ENCODE data around the gene DENND1B. TPM values are rescaled to one million over a fixed set of nuclear protein-coding genes. Genes with fewer than 3 reads are reported as not detected.

DENND1B gene
- total RNA-seq, 4 donors from 2014 or later, result 3.3 to 21.7 (median 8.9) TPM

- Histone ChIP-seq H3K27ac (no peak overlapping the region), H3K4me1 (no peaks in the 10 kb centered on the region), H3K4me3 (no peak overlapping the region), H3K9me3 (no peaks in the 10 kb centered on the region), H3K27me3 (no peaks in the 10 kb centered on the region), H3K36me3 (no peaks in the 10 kb centered on the region)
- DNase-seq (no peak), ATAC-seq (no peak)
- in situ Hi-C loops (cut with MboI; ENCODE audit: low sequenced_read_pairs in 4 of 4) (no loop called here), intact Hi-C loops (cut with DNase I; ENCODE audit: low total_unique reads) (no loop called here)
- TF ChIP-seq POLR2A (IDR thresholded peaks at IDR 0.05) (no peak), CTCF (IDR thresholded peaks at IDR 0.05 in 4 of 5, conservative IDR thresholded peaks at IDR 0.05 in 1 of 5) (no peak)
Measured at GRCh38 chr1:197604302-197604701, 171.0 kb downstream of the DENND1B start.

GRCh38 chr1:197600751-197601150 is 174.5 kb downstream of the DENND1B start:
- TF ChIP-seq CTCF (IDR thresholded peaks at IDR 0.05 in 4 of 5, conservative IDR thresholded peaks at IDR 0.05 in 1 of 5) (no peak), POLR2A (IDR thresholded peaks at IDR 0.05) (no peak)
- Histone ChIP-seq H3K9me3 (no peaks in the 10 kb centered on the region), H3K27ac (no peak overlapping the region), H3K4me3 (no peak overlapping the region), H3K36me3 (no peaks in the 10 kb centered on the region), H3K4me1 (no peaks in the 10 kb centered on the region), H3K27me3 (no peaks in the 10 kb centered on the region)
- ATAC-seq (no peak), DNase-seq (no peak)
- intact Hi-C loops (cut with DNase I; ENCODE audit: low total_unique reads), result no loop called here
- in situ Hi-C loops (cut with MboI; ENCODE audit: low sequenced_read_pairs in 4 of 4), result no loop called here

GRCh38 chr1:197599789-197600188 is 175.5 kb downstream of the DENND1B start:
- no peak overlapping the region for H3K27ac ChIP-seq
- ATAC-seq (no peak), DNase-seq (no peak)
- in situ Hi-C loops (cut with MboI; ENCODE audit: low sequenced_read_pairs in 4 of 4), result no loop called here
- H3K27me3 ChIP-seq, result no peaks in the 10 kb centered on the region
- no peak for TF ChIP-seq POLR2A (IDR thresholded peaks at IDR 0.05)
- TF ChIP-seq CTCF (IDR thresholded peaks at IDR 0.05 in 4 of 5, conservative IDR thresholded peaks at IDR 0.05 in 1 of 5), result no peak
- H3K4me3 ChIP-seq, result no peak overlapping the region
- no peaks in the 10 kb centered on the region for H3K4me1 ChIP-seq
- no peaks in the 10 kb centered on the region for H3K36me3 ChIP-seq
- H3K9me3 ChIP-seq, result no peaks in the 10 kb centered on the region
- intact Hi-C loops (cut with DNase I; ENCODE audit: low total_unique reads), result no loop called here

GRCh38 chr1:197598935-197599334 is 176.3 kb downstream of the DENND1B start:
- Histone ChIP-seq H3K9me3 (no peaks in the 10 kb centered on the region), H3K27me3 (no peaks in the 10 kb centered on the region)
- in situ Hi-C loops (cut with MboI; ENCODE audit: low sequenced_read_pairs in 4 of 4), result no loop called here

More at GRCh38 chr1:197598935-197599334, 176.3 kb downstream of the DENND1B start:
- intact Hi-C loops (cut with DNase I; ENCODE audit: low total_unique reads), result no loop called here
- Histone ChIP-seq H3K4me3 (no peak overlapping the region), H3K27ac (no peak overlapping the region), H3K4me1 (no peaks in the 10 kb centered on the region), H3K36me3 (no peaks in the 10 kb centered on the region)
- ATAC-seq (no peak), DNase-seq (no peak)
- TF ChIP-seq POLR2A (IDR thresholded peaks at IDR 0.05), result no peak
- TF ChIP-seq CTCF (IDR thresholded peaks at IDR 0.05 in 4 of 5, conservative IDR thresholded peaks at IDR 0.05 in 1 of 5), result no peak
